Activated naive CD8-positive, alpha-beta T cell treated with anti-CD3 and anti-CD28 coated beads, Interleukin-2, amount 10 ng/mL, durations not matched to agents 7 days and 5 days (primary cell): Measurements from ENCODE around the gene TOE1. TPM values are rescaled to one million over a fixed set of nuclear protein-coding genes. Genes with fewer than 3 reads are reported as not detected.

Experiments
- ATAC-seq: fragments of 150-1000 bp; cut with Tn5 transposase; one replicate; pipeline ENCODE4 v1.10.0; 2021; ENCODE audit warnings: low read depth, moderate library complexity
- POLR2A ChIA-PET: fragments of 350-600 bp; sonication (Branson Sonifier 250); formaldehyde crosslinking; loops from one replicate; lab custom pipeline; 2021; ENCODE audit warnings: antibody characterized with exemption; lab: Charles Lee
- DNase-seq: peaks from one replicate; pipeline ENCODE4 v3.0.0; 2021
- H3K27ac Mint-ChIP-seq: one replicate; pipeline ENCODE4 v1.8.0; 2022; ENCODE audit warnings: mild to moderate bottlenecking, mixed read lengths
- H3K27me3 Mint-ChIP-seq: one replicate; pipeline ENCODE4 v1.8.0; 2022; ENCODE audit warnings: mild to moderate bottlenecking, moderate library complexity, mixed read lengths
- H3K36me3 Mint-ChIP-seq: one replicate; pipeline ENCODE4 v1.8.0; 2021; ENCODE audit warnings: mild to moderate bottlenecking, mixed read lengths
- H3K4me1 Mint-ChIP-seq: one replicate; pipeline ENCODE4 v1.8.0; 2021; ENCODE audit warnings: mixed read lengths
- H3K4me3 Mint-ChIP-seq: one replicate; pipeline ENCODE4 v1.8.0; 2022; ENCODE audit warnings: mild to moderate bottlenecking, moderate library complexity, mixed read lengths
- H3K9me3 Mint-ChIP-seq: one replicate; pipeline ENCODE4 v1.8.0; 2021; ENCODE audit warnings: mixed read lengths
- total RNA-seq, 2 experiments: library from RNA; stranded (reverse); gene quantifications; one replicate each; pipeline ENCODE4 v1.2.3, GENCODE V29; 2021

TOE1 gene
- total RNA-seq, 2 experiments from 2014 or later: 20.4 to 22.2 TPM

- Mint-ChIP-seq H3K27me3 (no peaks in the 10 kb centered on the region), H3K4me1 (peaks cover 25% of the 10 kb centered on the region), H3K36me3 (no peaks in the 10 kb centered on the region), H3K27ac (peak overlapping the region; percentile 74), H3K4me3 (peak overlapping the region; percentile 3), H3K9me3 (no peaks in the 10 kb centered on the region)
- ATAC-seq (no peak), DNase-seq (no peak)
- POLR2A ChIA-PET: interaction anchor here (0.9 to 5.5 kb wide), 5 partner anchors 20 to 585 kb away, joined by 4 to 84 read pairs (median 11); partner anchors contain the start of genes HECTD3, HPDL, MUTYH and TOE1
Measured at GRCh38 chr1:45306319-45306718, 33.7 kb upstream of the TOE1 start.

GRCh38 chr1:45306905-45307304 lies 33.1 kb upstream of the TOE1 start:
- no peak for DNase-seq
- POLR2A ChIA-PET: interaction anchor here (0.9 to 5.5 kb wide), 3 partner anchors 19 to 585 kb away, joined by 4 to 70 read pairs (median 5); partner anchors contain the start of genes HPDL, MUTYH and TOE1
- H3K36me3 Mint-ChIP-seq: no peaks in the 10 kb centered on the region
- no peak overlapping the region for H3K4me3 Mint-ChIP-seq
- peak overlapping the region; percentile 74 for H3K27ac Mint-ChIP-seq
- no peak for ATAC-seq
- no peaks in the 10 kb centered on the region for H3K9me3 Mint-ChIP-seq
- H3K4me1 Mint-ChIP-seq: peaks cover 25% of the 10 kb centered on the region
- no peaks in the 10 kb centered on the region for H3K27me3 Mint-ChIP-seq

- Mint-ChIP-seq H3K4me3 (no peak overlapping the region), H3K9me3 (no peaks in the 10 kb centered on the region), H3K27me3 (peaks cover 3% of the 10 kb centered on the region), H3K4me1 (no peaks in the 10 kb centered on the region), H3K27ac (no peak overlapping the region), H3K36me3 (no peaks in the 10 kb centered on the region)
- ATAC-seq (no peak), DNase-seq (no peak)
- POLR2A ChIA-PET: interaction anchor here (0.9 to 1.6 kb wide), 2 partner anchors 11 to 14 kb away, joined by 4 to 7 read pairs; no protein-coding TSS in a partner anchor
Measured at GRCh38 chr1:45314266-45314665, 25.7 kb upstream of the TOE1 start.

GRCh38 chr1:45317166-45317565 lies 22.8 kb upstream of the TOE1 start:
- no peaks in the 10 kb centered on the region for H3K9me3 Mint-ChIP-seq
- ATAC-seq (no peak), DNase-seq (no peak)
- POLR2A ChIA-PET: no interaction called here
- no peak overlapping the region for H3K27ac Mint-ChIP-seq
- H3K4me1 Mint-ChIP-seq: no peaks in the 10 kb centered on the region
- H3K4me3 Mint-ChIP-seq: no peak overlapping the region
- peaks cover 7% of the 10 kb centered on the region for H3K27me3 Mint-ChIP-seq
- no peaks in the 10 kb centered on the region for H3K36me3 Mint-ChIP-seq

GRCh38 chr1:45319761-45320160 lies 20.2 kb upstream of the TOE1 start:
- Mint-ChIP-seq H3K9me3 (no peaks in the 10 kb centered on the region), H3K36me3 (no peaks in the 10 kb centered on the region), H3K27ac (no peak overlapping the region), H3K27me3 (peaks cover 8% of the 10 kb centered on the region), H3K4me3 (no peak overlapping the region), H3K4me1 (no peaks in the 10 kb centered on the region)
- no peak for ATAC-seq
- POLR2A ChIA-PET: no interaction called here
- DNase-seq: no peak

GRCh38 chr1:45321444-45321843 lies 18.5 kb upstream of the TOE1 start:
- POLR2A ChIA-PET: no interaction called here
- Mint-ChIP-seq H3K4me3 (no peak overlapping the region), H3K4me1 (no peaks in the 10 kb centered on the region), H3K27ac (no peak overlapping the region), H3K9me3 (no peaks in the 10 kb centered on the region), H3K27me3 (peaks cover 8% of the 10 kb centered on the region), H3K36me3 (no peaks in the 10 kb centered on the region)
- ATAC-seq (no peak), DNase-seq (no peak)

- POLR2A ChIA-PET: interaction anchor here (0.7 to 1.6 kb wide), 2 partner anchors 17 to 311 kb away, joined by 4 to 8 read pairs; partner anchors contain the start of genes HECTD3, MUTYH and TOE1
- ATAC-seq: no peak
- DNase-seq: no peak
- H3K9me3 Mint-ChIP-seq: no peaks in the 10 kb centered on the region
- H3K4me1 Mint-ChIP-seq: no peaks in the 10 kb centered on the region
- H3K4me3 Mint-ChIP-seq: no peak overlapping the region
- H3K27ac Mint-ChIP-seq: no peak overlapping the region
- peaks cover 8% of the 10 kb centered on the region for H3K27me3 Mint-ChIP-seq
- no peaks in the 10 kb centered on the region for H3K36me3 Mint-ChIP-seq
Measured at GRCh38 chr1:45322486-45323040, 17.4 kb upstream of the TOE1 start.

- no peak for ATAC-seq
- no peaks in the 10 kb centered on the region for H3K9me3 Mint-ChIP-seq
- peak overlapping the region; percentile 82 for H3K4me3 Mint-ChIP-seq
- H3K27me3 Mint-ChIP-seq: peaks cover 8% of the 10 kb centered on the region
- peak overlapping the region; percentile 81 for H3K27ac Mint-ChIP-seq
- no peak for DNase-seq
- H3K4me1 Mint-ChIP-seq: peaks cover 16% of the 10 kb centered on the region
- peaks cover 7% of the 10 kb centered on the region for H3K36me3 Mint-ChIP-seq
- POLR2A ChIA-PET: interaction anchor here (0.6 to 5.1 kb wide), 13 partner anchors 9 to 604 kb away, joined by 3 to 94 read pairs (median 6); partner anchors contain the start of genes CCDC163, HECTD3, MMACHC and MUTYH
Measured at GRCh38 chr1:45325851-45326506, 14.0 kb upstream of the TOE1 start.

- H3K4me3 Mint-ChIP-seq: peak within 1 kb of the TSS; percentile 82
- H3K36me3 Mint-ChIP-seq: peaks cover 7% of the 10 kb centered on the region
- ATAC-seq: peak; percentile 83
- H3K9me3 Mint-ChIP-seq: no peaks in the 10 kb centered on the region
- peaks cover 4% of the 10 kb centered on the region for H3K27me3 Mint-ChIP-seq
- peaks cover 16% of the 10 kb centered on the region for H3K4me1 Mint-ChIP-seq
- H3K27ac Mint-ChIP-seq: peak within 1 kb of the TSS; percentile 81
- POLR2A ChIA-PET: interaction anchor here (0.5 to 5.1 kb wide), 14 partner anchors 8 to 605 kb away, joined by 3 to 94 read pairs (median 6); partner anchors contain the start of genes CCDC163, HECTD3, MMACHC and MUTYH
- DNase-seq: peak; percentile 77
Measured at GRCh38 chr1:45326627-45327623, 13.0 kb upstream of the TOE1 start, which contains the start of gene HPDL. HPDL (plus strand) TSS chr1:45326895; CDS start chr1:45327149, 254 bp downstream.

GRCh38 chr1:45327644-45328515 lies 12.1 kb upstream of the TOE1 start:
- H3K27me3 Mint-ChIP-seq: peaks cover 4% of the 10 kb centered on the region
- peak; percentile 52 for DNase-seq
- peaks cover 16% of the 10 kb centered on the region for H3K4me1 Mint-ChIP-seq
- POLR2A ChIA-PET: interaction anchor here (1.1 to 5.1 kb wide), 9 partner anchors 10 to 606 kb away, joined by 3 to 94 read pairs (median 9); partner anchors contain the start of genes CCDC163, HECTD3, MMACHC and MUTYH
- no peaks in the 10 kb centered on the region for H3K9me3 Mint-ChIP-seq
- ATAC-seq: no peak
- peaks cover 7% of the 10 kb centered on the region for H3K36me3 Mint-ChIP-seq
- H3K27ac Mint-ChIP-seq: peak overlapping the region; percentile 78
- H3K4me3 Mint-ChIP-seq: peak overlapping the region; percentile 82

GRCh38 chr1:45328680-45329079 lies 11.3 kb upstream of the TOE1 start:
- peaks cover 18% of the 10 kb centered on the region for H3K4me1 Mint-ChIP-seq
- H3K36me3 Mint-ChIP-seq: peaks cover 12% of the 10 kb centered on the region
- no peaks in the 10 kb centered on the region for H3K9me3 Mint-ChIP-seq
- H3K27me3 Mint-ChIP-seq: peaks cover 4% of the 10 kb centered on the region
- peak overlapping the region; percentile 56 for H3K4me3 Mint-ChIP-seq
- no peak overlapping the region for H3K27ac Mint-ChIP-seq
- DNase-seq (no peak), ATAC-seq (no peak)
- POLR2A ChIA-PET: interaction anchor here (0.6 to 5.1 kb wide), 8 partner anchors 11 to 607 kb away, joined by 3 to 94 read pairs (median 10); partner anchors contain the start of genes MUTYH and TOE1

GRCh38 chr1:45329445-45329844 lies 10.5 kb upstream of the TOE1 start:
- H3K4me1 Mint-ChIP-seq: peaks cover 26% of the 10 kb centered on the region
- ATAC-seq (no peak), DNase-seq (no peak)
- H3K36me3 Mint-ChIP-seq: peaks cover 16% of the 10 kb centered on the region
- H3K4me3 Mint-ChIP-seq: peak overlapping the region; percentile 41
- POLR2A ChIA-PET: interaction anchor here (0.6 to 3.4 kb wide), 4 partner anchors 10 to 277 kb away, joined by 3 to 17 read pairs (median 10); partner anchors contain the start of genes MUTYH and TOE1
- H3K9me3 Mint-ChIP-seq: no peaks in the 10 kb centered on the region
- peak overlapping the region; percentile 60 for H3K27ac Mint-ChIP-seq
- H3K27me3 Mint-ChIP-seq: peaks cover 2% of the 10 kb centered on the region
